Right lobe of liver (tissue), 6 donors: ENCODE measurements around the gene CDC42EP3. TPM values are rescaled to one million over a fixed set of nuclear protein-coding genes. Genes with fewer than 3 reads are reported as not detected.
A peak's percentile ranks its signal among the peaks of the same experiment; 100 is the strongest.

Experiments used
- ATAC-seq, 4 donors: fragments of 200-7000 bp; cut with Tn5 transposase; one replicate each; pipeline ENCODE4 v1.9.1; 2020; ENCODE audit warnings: mild to moderate bottlenecking in 4 of 4, moderate library complexity in 4 of 4
- DNase-seq, 3 donors: peaks; one replicate each; pipeline ENCODE4 v3.0.0-alpha.2; 2020
- H3K27ac ChIP-seq, 3 donors: fragments of 200-600 bp; one replicate each; pipeline ENCODE4 v1.8.0; 2022
- H3K27me3 ChIP-seq, 2 donors: fragments of 200-600 bp; one replicate each; pipeline ENCODE4 v1.8.0; 2022
- H3K36me3 ChIP-seq, 4 donors: fragments of 200-600 bp; sonication (generic) in 1 of 4; one replicate each; pipeline versions ENCODE4 v1.5.1 to v1.8.0; 2017 to 2022; ENCODE audit warnings: control low read depth in 1 of 4
- H3K4me1 ChIP-seq, 4 donors: fragments of 200-600 bp; sonication (generic) in 1 of 4; one replicate each; pipeline versions ENCODE4 v1.5.1 to v1.8.0; 2017 to 2022; ENCODE audit warnings: control low read depth in 1 of 4
- H3K4me3 ChIP-seq, 3 donors: fragments of 200-600 bp; one replicate each; pipeline ENCODE4 v1.8.0; 2022
- H3K9me3 ChIP-seq, 4 donors: fragments of 200-600 bp; sonication (generic) in 1 of 4; one replicate each; pipeline versions ENCODE4 v1.5.1 to v1.8.0; 2017 to 2022; ENCODE audit warnings: control low read depth in 1 of 4
- CTCF ChIP-seq, 4 donors: fragments of 200-600 bp in 3 of 4; fragments of 450-650 bp in 1 of 4; IDR thresholded peaks; one replicate each; pipeline versions ENCODE4 v1.5.1 to v1.8.0; 2016 to 2022; ENCODE audit warnings: antibody characterized with exemption in 4 of 4, mild to moderate bottlenecking in 2 of 4
- POLR2A ChIP-seq: fragments of 450-650 bp; IDR thresholded peaks from one replicate; pipeline ENCODE4 v1.6.1; 2017; ENCODE audit warnings: antibody characterized with exemption, mild to moderate bottlenecking
- WGBS: methylation state at CpG from one replicate; pipeline ENCODE4 v1.1.6; 2018; ENCODE audit warnings: low coverage, low lambda C conversion rate; ENCODE audit not compliant: insufficient coverage; ENCODE audit errors: missing lambda C conversion rate; 5-methylcytosine and 5-hydroxymethylcytosine counted together
- intact Hi-C, 2 donors: fragments of 100-400 bp; cut with DNase I; formaldehyde crosslinking; loops; one replicate each; pipeline versions ENCODE4 v1.11.2 to v1.14.1; 2022
- total RNA-seq, 6 experiments: library from RNA; depleted of rRNA in 2 of 6; stranded (reverse); fragments of >200 nt in 2 of 6; fragmentation: NEBNext Ultra II Directional in 3 of 6; extraction: Animal tissue kit (Norgen Biotek cat#: 25700) in 3 of 6; gene quantifications; one replicate each; pipeline versions ENCODE4 v1.1.0 to v1.2.4, GENCODE V29; 2016 to 2023
- donor health status: DM: no; HTN: yes; CAD: no.
- donor health status: DM: no; HTN: no; CAD: no.
- donor health status: DM: no; HTN: no; CAD: no.
- donor health status: DM: no; HTN: yes; CAD: no.
- donor health status: DM: no; HTN: yes; CAD: no.

CDC42EP3 gene
- total RNA-seq, 6 experiments from 2014 or later = 3.4 to 8.4 (median 6.0) TPM

- ATAC-seq = no peak
- Histone ChIP-seq H3K4me3 (no peak overlapping the region), H3K9me3 (no peaks in the 10 kb centered on the region), H3K27me3 (no peaks in the 10 kb centered on the region), H3K36me3 (no peaks in the 10 kb centered on the region), H3K4me1 (peaks cover 0 to 6% (median 0%) of the 10 kb centered on the region in 4 donors), H3K27ac (peak overlapping the region; percentile 45 to 67 (median 58))
- no peak for TF ChIP-seq CTCF (IDR thresholded peaks at IDR 0.05)
- TF ChIP-seq POLR2A = no peak
- DNase-seq = no peak
- 56% methylated on average over 7 of the region's 7 CpGs for WGBS
- intact Hi-C loops = no loop called here
These were observed 16.3 kb downstream of the CDC42EP3 start for GRCh38 chr2:37654932-37655841.

GRCh38 chr2:37654419-37654818 is 17.0 kb downstream of the CDC42EP3 start:
- no peaks in the 10 kb centered on the region for H3K9me3 ChIP-seq
- TF ChIP-seq CTCF (IDR thresholded peaks at IDR 0.05) (no peak), POLR2A (no peak)
- no peaks in the 10 kb centered on the region for H3K36me3 ChIP-seq
- WGBS = 71% methylated on average over 7 of the region's 8 CpGs
- H3K27me3 ChIP-seq = no peaks in the 10 kb centered on the region
- ATAC-seq = peak in 1 of 4 donors; percentile 8
- intact Hi-C loops = no loop called here
- no peak overlapping the region for H3K4me3 ChIP-seq
- H3K4me1 ChIP-seq = no peaks in the 10 kb centered on the region
- peak overlapping the region; percentile 45 to 67 (median 58) for H3K27ac ChIP-seq
- no peak for DNase-seq

- peak overlapping the region; percentile 45 to 67 (median 58) for H3K27ac ChIP-seq
- intact Hi-C loops = no loop called here
- 47% methylated on average over 14 of the region's 14 CpGs for WGBS
- no peaks in the 10 kb centered on the region for H3K9me3 ChIP-seq
- no peaks in the 10 kb centered on the region for H3K27me3 ChIP-seq
- DNase-seq (peak; percentile 47 to 66 (median 53)), ATAC-seq (peak; percentile 53 to 80 (median 68))
- no peak overlapping the region for H3K4me3 ChIP-seq
- no peaks in the 10 kb centered on the region for H3K36me3 ChIP-seq
- H3K4me1 ChIP-seq = no peaks in the 10 kb centered on the region
- peak; percentile 24 for TF ChIP-seq POLR2A
- TF ChIP-seq CTCF (IDR thresholded peaks at IDR 0.05) = no peak
These were observed 17.6 kb downstream of the CDC42EP3 start for GRCh38 chr2:37653805-37654378.

- Histone ChIP-seq H3K27ac (peak overlapping the region in 2 of 3 donors; percentile 13 to 58), H3K9me3 (no peaks in the 10 kb centered on the region), H3K36me3 (no peaks in the 10 kb centered on the region), H3K4me3 (no peak overlapping the region), H3K27me3 (no peaks in the 10 kb centered on the region), H3K4me1 (no peaks in the 10 kb centered on the region)
- ATAC-seq (peak in 2 of 4 donors; percentile 18 to 27), DNase-seq (no peak)
- TF ChIP-seq CTCF (IDR thresholded peaks at IDR 0.05) (no peak), POLR2A (no peak)
- WGBS = 37% methylated on average over 6 of the region's 6 CpGs
- intact Hi-C loops = no loop called here
These were observed 18.3 kb downstream of the CDC42EP3 start for GRCh38 chr2:37653093-37653492.
